HG03457 (cell line): ENCODE results near the gene PEG3.

ENCODE experiments used
- ATAC-seq: cut with Tn5 transposase; IDR thresholded peaks from one replicate; pipeline ENCODE4 v1.9.1; 2021; ENCODE audit warnings: moderate number of reproducible peaks; ENCODE audit not compliant: unreplicated experiment

PEG3 gene

DNA sequence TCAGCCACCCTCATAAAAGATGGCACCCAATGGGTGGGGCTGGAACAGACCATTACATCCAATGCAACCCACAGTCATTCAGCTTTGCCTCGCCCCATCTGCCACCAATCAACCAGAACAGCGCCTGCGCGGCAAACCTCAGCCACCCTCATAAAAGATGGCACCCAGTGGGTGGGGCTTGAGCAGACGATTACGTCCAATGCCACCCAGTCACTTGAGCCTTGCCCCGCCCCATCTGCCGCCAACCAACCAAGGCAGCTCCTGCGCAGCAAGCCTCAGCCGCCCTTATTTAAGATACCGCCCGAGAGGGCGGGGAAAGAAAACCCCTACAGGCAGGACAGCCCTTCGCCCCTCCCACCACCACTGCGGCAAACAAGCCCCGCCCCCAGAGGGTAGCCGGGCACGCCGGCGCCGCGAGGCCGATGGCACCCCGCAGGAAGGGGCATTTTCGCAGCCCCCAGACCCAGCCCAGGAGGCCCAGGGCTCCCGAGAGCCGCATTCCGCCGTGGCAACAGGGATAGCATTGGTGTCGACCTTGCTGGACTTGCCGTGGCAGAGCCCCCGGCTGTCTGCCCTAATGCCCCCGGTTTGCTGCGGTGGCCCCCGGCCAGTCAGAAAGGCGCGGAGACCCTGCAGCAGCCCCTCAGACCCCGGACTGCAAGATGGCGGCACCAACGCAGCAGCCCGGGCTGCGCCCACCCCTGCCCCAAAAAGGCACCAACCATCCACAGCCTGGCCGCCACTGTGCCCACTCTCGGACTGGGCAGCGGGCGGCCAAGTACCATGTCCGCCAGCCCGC lies 675 bp downstream of the PEG3 start:
- ATAC-seq: no peak

DNA sequence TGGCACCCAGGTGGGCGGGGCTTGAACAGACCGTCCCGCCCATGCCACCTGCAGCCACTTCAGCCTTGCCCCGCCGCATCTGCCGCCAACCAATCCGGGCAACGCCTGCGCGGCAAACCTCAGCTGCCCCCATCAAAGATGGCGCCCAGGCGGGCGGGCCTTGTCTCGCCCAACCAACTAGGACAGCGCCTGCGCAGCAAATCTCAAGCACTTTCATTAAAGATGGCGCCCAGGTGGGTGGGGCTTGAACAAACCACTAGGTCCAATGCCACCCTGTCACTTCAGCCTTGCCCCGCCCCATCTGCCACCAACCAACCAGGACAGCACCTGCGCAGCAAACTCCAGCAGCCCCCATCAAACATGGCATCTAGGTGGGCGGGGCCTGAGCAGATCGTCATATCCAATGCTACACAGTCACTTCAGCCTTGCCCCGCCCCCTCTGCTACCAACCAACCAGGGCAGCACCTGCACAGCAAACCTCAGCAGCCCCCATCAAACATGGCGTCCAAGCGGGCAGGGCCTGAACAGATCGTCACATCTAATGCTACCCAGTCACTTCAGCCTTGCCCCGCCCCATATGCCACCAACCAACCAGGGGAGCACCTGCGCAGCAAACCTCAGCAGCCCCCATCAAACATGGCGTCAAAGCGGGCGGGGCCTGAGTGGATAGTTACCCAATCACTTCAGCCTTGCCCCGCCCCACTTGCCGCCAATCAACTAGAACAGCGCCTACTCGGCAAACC lies 1.4 kb downstream of the PEG3 start:
- ATAC-seq: no peak

DNA sequence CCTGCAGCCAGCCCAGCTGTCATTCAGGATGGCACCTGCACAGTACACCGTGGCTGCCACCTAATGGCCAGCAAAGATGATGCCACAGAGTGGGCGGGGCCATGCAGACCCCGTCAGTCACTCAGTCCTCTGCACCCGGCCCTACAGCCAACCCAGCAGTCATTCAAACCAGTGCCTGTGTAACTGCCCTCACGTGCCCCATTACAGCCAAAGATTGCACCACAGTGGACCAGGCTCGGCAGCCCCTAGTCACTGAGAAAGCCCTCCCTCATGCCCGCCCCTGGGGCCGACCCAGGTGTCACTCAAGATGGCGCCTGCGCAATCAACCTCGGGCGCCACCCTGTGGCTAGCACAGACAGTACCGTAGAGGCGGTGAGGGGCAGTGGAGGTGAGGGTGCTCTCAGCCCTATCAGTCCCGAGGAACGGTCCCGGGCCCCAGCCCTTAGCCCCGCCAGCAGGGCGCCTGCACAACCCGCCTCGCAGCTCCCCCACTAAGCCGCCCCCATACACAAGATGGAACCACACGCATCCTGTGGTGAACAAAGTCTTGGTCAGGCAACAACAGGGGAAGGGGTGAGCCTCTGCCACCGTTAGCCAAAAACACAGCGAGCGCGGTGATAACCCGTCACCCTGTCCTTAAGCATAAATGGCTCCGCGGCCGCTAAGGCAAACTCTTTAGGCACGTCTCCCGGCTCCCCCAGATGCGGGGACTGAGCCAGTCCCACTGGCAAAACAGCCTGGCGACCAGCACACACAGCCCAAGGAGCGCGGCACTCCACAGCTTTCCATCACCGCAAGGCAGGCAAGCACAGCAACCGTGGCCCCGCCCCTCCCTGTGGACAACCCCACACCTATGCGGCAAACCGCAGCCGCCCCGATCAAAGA lies 2.3 kb downstream of the PEG3 start:
- ATAC-seq: no peak

DNA sequence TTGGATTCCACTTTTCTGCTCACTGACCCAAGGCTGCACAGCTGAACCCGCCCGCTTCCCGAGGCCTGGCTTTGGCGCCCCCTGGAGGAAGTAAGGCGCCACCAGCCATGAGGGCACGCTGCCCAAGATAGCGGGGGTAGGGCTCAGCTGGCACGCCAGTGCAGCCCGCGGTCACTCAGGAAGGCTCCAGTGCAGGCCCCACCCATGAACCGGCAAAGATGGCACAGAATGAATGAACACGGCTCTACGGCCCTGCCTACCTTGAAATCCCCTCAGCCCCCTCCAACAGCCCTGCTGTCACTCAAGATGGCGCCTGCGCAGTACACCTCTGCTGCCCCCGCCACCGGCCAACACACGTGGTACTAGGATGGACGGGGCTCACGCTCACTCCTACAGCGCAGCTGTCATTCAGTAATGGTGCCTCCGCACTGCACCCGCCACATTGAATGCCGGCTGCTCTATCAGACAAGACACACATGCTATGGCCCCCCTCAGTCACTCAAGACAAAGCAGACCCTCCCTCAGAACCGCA lies 3.0 kb downstream of the PEG3 start:
- ATAC-seq: no peak

DNA sequence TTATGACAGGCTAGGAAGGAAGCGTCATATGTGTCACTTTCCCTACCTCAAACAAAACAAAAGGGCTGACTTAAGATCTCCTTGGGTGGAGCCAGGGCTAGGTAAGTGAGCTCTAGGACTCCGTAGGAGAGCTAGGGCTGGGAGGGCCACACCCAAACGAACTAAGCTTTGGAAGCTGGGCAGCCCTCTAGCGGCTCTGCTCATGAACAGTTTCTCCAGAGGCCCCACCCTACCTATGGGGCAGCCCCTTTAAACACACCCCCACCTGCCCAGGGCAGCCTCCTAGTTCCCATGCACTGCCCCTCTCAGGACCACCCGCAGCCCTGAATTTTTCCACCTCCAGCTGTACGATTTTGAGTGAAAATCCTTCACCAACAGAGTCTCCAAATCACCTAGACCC lies 3.5 kb downstream of the PEG3 start:
- no peak for ATAC-seq

DNA sequence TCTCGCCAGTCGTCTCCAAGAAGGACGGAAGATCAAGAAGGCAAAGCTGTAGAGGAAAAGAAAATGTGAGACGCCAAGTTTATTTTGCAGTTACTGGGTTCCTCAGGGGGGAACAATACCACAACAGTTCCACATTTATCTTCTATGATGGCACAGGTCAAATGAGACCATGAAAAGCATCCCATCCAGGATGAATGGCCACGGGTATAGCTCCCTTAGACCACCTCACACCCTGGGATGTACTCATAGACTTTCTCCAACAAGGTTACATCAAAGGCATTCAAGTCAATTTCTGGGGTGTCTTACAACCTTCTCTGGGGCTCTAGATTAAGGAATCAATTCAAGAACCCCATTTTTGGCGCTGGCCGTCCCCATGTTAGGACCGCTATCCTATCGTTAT lies 4.5 kb downstream of the PEG3 start:
- no peak for ATAC-seq

DNA sequence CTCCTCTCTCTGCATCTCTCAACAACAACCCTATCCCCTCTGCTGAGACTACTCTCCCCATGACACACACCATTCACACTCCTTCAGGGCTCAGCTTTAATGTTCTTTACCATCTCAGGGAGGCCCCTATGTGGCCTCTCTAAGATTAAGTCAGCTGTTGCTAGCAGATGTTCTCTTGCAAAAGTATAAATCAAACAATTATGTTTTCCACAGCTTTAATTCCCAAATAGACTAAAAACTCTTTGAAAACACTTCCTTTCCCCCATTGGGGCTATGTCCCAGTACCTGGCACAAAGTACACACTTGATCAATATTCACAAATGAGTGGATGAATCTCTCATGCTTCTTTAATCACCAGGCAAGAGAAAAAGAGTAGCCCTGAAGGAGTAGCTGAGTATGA lies 5.1 kb downstream of the PEG3 start:
- no peak for ATAC-seq

DNA sequence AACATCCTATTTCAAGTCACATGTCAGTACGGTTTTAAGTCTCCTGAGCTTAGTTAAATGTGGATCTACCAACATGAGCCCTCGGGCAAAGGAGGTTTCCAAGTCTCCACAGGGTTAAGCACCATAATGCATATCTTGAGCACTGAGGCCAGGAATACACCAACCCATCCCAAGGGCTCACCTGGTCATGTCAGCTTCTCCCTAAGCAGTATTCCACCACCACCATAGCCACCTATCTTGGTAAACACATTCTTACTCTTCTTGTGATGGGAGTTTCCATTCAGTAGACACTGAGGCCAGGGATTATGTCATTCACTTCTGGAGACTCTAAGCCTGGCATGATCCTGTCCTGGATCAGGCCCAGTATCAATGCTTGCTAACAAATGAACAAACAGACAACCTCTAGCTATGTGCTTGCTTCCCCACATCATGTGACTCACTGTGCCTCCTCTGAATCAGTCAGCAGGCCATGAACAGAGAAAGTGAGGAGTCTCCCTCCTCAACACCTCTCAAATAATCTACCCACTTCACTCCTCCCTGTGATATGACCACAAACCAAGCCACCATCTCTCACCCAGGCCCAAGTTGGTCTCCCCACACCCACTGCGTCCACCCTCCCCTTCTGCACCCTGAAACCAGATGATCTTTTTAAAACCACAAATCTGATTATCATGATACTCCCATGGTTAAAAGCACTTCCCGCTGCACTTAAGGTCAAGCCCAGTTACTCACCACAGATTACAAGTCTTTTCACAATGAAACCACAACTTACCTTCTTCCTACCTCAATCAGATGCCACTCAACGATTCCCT lies 5.8 kb downstream of the PEG3 start:
- ATAC-seq: no peak

DNA sequence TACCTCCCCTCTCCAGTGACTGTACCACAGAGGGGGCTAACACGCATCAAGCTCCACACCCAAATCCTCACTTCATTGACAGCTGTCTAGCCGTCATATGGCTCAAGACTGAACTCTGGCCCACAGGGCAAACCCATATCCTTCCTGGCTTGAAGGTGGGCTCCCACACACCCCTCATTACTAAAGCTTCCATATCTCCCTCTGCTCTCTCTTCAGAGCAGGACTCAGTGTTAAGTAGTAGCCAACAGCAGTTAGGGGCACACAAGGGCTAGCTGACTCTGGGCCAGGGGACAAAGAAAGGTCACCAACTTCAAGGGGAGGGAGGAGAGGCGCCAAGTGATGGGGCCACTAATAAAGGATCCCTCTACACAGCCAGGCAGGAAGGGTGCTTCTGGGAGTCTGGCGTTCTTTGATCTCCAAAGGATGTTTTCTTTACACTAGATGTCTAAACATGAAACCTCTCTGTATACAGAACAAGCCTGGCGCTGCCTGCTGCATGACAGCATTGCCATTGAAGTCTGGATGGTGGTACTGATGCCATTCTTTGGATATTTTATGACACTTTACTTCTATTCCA lies 8.1 kb downstream of the PEG3 start:
- no peak for ATAC-seq

DNA sequence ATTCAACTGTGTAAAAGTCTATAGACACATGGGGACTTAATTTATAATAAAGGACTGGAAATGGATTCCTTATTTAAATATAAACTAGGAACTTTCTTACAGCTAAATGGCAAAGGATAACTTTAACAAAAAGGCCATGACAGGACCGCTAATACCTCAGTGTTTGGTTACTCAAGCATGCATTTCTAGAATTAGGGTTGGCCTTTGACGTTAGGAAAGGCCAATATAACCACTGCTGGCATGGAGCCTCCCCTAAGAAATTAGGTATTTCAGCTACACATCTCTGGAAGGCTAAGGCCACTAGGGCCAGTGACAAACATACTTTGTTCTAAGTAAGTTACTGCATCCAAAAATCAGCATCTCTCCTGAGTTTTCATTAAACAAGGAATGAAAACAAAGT lies 9.3 kb downstream of the PEG3 start:
- ATAC-seq: no peak

DNA sequence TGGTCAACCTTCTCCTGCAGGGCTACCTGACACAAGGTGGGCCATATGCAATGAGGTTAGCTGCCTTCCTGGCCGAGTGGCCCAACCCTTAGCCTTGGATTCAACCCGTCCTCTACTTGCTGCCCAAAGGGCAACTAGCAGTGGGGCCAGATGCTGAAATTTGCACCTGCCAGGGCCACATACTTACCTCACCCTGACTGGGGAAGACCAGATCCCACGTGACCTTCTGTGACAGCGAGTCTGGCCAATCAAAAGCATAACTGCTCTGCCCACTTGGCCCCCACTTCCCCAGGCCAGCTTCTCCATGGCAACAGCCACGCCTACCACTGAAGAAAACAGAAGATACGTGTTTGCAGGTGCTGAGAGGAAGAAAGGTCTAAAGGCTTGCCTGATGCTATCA lies 10.9 kb downstream of the PEG3 start:
- ATAC-seq: no peak

DNA sequence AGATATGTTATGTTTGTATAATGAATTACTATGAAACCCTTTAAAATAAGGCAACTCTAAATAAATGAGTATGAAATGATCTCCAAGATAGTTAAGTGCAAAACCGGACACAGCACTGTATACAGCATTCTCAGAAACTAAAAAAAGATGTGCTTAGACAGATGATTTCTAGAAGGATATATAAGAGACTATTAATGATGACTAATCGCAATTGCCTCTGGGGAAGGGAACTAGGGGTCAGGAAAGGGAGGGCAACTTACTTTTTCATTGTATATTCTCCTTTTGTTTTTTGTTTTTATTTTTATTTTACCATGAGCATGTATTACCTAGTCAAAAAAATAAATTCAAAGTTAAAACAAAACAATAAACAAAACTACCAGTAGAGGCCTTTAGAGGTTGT lies 12.8 kb downstream of the PEG3 start:
- ATAC-seq: no peak

DNA sequence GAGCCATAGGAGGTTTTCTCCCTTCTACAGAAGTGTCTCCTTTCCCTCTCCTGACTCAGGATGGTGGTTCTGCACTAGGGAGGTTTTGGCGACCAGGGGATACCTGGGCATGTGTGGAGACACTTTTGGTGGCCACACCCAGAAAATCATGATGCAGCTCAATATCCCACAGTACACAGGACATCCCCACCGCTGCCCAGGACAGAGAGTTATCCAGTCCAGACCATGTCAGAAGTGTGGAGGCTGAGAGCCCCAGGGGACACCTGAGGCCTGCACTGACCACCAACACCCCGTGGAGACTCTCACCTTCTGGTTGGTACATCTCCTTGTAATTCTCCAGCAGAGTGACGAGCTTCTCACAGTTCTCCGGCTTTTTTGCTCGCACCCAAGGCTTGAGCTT lies 16.6 kb downstream of the PEG3 start:
- no peak for ATAC-seq

DNA sequence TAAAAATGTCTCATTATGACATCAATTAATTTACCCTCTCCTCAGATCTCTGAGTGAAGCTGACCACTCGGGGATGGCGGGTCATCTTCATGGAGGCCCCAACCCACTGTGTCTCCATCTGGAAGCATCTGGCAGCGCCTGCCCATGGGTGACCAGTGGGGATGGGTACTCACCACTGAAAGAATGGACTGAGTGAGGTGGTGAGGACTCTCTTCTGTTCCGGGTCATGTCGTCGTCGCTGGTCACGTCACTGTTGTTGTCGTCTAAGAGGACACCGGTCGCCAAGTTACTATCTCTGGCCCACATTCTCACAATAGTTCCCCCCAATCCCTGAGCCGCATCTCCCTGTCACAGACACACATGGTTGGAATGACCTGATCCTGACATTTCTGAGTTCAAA lies 17.1 kb downstream of the PEG3 start:
- no peak for ATAC-seq

DNA sequence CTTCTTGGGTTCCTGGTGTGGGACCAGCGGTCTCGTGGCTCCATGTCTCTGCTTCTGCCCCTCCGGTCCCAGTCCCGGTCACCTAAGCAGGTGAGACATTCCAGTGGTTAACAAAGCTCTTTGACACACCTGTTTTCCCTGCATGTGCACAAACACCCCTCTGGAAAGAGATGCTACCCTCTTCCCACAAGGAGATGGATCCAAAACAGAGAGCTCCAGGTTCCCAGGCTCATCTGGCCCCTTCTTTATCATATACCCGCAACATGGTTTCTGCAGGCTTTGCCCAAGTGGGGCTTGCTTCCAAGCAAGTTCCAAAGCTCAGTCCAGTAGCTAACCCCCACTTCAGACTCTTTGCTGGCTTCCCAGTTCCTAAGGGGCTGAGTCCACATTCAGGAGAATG lies 17.8 kb downstream of the PEG3 start:
- no peak for ATAC-seq

DNA sequence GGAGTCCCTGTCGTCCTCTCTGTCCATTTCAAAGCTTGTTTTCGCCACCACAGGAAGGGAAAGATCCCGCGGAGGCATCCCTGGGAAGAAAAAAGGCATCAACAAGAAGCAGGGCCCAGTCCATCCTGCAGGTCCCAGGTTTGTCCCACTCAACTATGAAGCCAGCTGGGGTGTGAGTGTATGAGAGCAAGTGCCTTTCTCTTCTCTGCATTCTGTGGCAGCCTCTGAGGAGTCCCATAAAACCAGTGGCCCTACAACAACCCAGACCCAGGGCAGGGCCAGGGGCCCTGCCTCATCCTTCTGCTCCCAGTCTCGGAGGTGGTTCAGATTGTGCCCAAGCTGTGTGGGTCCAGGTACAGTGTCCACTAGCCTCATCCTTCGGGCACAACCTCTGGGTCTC lies 18.9 kb downstream of the PEG3 start:
- no peak for ATAC-seq

DNA sequence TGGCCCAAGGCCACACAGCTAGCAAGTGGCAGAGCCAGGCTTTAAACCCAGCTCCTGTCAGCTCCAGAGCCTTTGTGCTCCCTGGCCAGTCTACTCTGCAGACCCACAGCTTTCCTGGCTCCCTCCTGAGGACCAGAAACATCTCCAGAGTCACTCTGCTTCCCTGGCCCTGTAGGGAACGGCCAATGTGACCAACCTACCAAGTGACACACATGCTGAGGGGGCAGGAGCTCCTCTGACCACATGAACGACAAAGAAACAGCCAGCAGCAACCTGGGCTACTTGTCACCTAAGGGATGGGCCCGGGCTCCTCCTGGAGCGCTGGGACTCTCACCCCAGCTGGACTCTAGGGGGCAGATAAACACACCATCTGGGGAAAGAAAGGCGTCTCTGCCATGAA lies 19.3 kb downstream of the PEG3 start:
- ATAC-seq: no peak

DNA sequence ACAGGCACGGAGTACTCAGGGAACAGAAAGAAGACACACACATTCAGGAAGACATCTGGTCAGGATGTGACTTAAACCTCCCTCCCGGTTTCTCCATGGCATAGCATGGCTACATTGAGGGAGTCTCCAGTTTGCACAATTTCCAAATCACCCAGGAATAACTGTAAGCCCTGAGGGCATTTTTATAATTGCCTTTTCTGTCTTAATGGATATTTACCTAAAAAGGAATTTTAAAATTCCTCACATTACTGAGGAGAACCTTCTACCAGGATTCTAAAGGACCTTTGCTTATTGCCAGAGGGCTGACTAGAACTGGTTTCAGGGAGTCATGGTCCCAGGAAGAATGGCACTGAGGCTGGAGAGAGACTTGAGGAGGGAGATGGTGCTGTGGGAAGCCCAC lies 21.4 kb downstream of the PEG3 start:
- ATAC-seq: no peak

DNA sequence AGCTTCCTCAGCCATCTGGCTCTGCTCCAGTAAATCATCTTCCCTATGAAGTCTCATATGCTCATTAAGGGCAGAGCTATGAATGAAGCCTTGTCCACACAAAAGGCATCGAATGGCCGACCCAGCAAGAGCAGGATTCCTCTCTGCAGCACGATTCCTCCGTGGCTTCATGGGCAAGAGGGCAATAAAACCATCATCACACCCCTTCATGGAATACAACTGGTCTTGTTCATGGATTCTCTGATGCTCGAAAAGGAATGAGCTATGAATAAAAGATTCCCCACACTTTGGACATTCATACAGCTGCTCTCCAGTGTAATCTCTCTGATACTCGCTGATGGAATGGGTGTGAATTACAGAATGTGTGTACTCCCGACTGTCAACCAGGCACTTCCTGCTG lies 25.9 kb downstream of the PEG3 start:
- no peak for ATAC-seq

DNA sequence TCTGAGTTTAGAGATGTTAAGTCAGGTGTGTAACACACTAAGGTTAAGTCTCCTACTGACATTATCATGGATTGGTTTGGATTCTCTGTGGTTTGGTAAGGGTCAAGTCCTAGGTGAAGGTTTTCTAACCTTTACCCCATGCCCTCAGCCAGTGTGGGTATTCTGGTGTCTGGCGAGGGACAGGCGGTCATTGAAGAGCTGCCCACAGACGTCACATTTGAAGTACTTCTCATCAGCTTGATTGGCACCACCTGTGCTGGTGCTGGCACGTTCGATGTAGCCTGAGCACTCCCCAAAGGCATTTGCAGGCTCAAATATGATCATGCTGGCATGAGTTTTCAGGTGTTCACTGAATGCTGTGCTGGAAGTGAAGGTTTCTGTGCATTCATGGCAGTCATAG lies 27.0 kb downstream of the PEG3 start:
- ATAC-seq: no peak
